Fibroblast of pulmonary artery (primary cell): ENCODE data around the gene ALKBH4.

Experiments
- DNase-seq: peaks from one replicate; pipeline ENCODE4 v3.0.0-alpha.2; 2010; ENCODE audit warnings: low read depth
- H3K4me3 ChIP-seq: replicated peaks from 2 replicates; pipeline ENCODE4 v1.5.1; 2011; ENCODE audit warnings: low read depth, mild to moderate bottlenecking, control low read depth, low read length, moderate library complexity
- TF ChIP-seq, protein P1 (sequence below): IDR thresholded peaks from 2 replicates; pipeline ENCODE4 v1.5.1; 2011; ENCODE audit warnings: mild to moderate bottlenecking, control low read depth, low read length, inconsistent platforms; ENCODE audit errors: missing control alignments

ALKBH4 gene

DNA sequence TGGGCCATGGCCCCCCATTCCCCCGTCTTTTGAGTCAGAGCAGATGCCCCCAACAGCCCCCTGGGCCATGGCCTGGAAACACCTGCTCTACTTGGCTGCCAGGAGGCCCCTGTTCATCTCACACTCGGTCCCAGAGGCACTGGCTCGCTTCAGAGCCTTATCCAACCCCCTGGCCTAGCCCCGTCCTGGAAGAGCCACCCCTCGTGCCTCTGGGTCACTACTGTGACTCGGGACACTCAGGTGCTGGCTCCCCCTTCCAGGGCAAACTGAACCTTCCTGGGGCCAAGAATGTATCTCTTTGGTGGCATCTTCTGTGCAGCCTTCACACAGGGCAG is 7.1 kb upstream of the ALKBH4 start:
- H3K4me3 ChIP-seq = no peak overlapping the region
- TF ChIP-seq, protein P1, sequence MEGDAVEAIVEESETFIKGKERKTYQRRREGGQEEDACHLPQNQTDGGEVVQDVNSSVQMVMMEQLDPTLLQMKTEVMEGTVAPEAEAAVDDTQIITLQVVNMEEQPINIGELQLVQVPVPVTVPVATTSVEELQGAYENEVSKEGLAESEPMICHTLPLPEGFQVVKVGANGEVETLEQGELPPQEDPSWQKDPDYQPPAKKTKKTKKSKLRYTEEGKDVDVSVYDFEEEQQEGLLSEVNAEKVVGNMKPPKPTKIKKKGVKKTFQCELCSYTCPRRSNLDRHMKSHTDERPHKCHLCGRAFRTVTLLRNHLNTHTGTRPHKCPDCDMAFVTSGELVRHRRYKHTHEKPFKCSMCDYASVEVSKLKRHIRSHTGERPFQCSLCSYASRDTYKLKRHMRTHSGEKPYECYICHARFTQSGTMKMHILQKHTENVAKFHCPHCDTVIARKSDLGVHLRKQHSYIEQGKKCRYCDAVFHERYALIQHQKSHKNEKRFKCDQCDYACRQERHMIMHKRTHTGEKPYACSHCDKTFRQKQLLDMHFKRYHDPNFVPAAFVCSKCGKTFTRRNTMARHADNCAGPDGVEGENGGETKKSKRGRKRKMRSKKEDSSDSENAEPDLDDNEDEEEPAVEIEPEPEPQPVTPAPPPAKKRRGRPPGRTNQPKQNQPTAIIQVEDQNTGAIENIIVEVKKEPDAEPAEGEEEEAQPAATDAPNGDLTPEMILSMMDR = no peak
- no peak for DNase-seq

DNA sequence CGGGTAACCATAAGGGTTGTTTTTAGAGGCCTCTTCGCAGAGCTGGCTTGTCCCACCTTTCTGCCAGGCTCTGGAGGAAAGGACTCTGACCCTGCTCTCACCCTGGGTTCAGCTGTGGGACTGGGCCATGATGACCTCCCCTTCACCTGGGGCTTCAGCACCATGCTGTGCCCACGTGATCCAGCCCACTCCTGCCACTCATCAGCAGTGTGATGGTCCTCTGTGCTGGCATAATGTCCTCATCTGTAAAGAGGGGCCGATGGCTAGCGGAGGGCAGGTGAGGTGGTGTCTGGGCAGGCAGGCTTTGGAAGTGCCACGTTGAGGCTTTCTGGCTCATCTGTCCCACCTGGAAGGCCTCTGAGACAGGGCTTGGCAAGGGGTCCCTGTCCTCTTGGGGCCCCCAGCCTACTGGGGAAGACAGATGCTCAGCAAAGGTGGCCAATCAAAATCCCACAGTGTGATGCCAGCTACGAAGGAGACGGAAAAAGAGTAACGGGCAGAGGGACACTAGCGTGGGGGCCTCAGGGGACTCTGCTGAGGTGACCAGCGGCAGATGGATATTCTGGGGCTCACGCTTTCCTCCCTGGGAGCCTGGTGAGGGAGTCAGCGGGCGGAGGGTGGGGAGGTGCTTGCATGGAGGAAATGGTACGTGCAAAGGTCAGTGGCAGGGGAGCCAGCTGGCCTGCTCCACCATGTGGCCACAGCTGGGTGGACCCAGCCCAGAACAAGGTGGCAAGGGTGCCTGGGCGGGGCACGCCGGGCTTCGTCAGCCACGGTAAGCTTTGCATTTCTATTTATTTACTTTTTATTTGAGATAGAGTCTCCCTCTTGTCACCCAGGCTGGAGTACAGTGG is 5.5 kb upstream of the ALKBH4 start:
- no peak overlapping the region for H3K4me3 ChIP-seq
- DNase-seq = no peak
- TF ChIP-seq, protein P1 = no peak

DNA sequence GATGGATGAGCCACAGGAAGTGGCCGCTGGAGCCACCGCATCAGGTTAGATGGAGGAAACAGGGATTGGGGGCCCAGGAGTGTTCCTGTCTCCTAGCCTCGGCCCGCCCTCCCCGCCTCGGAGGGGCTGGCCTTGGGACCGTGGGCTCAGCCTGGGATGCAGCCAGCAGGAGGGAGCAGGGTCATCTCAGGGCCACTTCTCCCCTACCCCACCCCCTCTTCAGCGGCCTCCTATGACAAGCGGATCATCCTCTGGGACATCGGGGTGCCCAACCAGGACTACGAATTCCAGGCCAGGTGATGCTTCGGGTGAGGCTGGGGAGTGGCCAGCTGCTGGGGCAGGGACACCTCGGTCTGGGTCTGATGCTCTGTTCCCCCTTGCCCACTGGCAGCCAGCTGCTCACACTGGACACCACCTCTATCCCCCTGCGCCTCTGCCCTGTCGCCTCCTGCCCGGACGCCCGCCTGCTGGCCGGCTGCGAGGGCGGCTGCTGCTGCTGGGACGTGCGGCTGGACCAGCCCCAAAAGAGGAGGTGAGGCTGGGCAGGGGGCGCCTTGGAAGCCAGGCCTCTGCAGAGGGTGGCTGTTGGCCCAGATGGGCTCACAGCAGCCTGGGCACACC is 4.8 kb upstream of the ALKBH4 start:
- H3K4me3 ChIP-seq = no peak overlapping the region
- TF ChIP-seq, protein P1 = no peak
- DNase-seq = no peak

DNA sequence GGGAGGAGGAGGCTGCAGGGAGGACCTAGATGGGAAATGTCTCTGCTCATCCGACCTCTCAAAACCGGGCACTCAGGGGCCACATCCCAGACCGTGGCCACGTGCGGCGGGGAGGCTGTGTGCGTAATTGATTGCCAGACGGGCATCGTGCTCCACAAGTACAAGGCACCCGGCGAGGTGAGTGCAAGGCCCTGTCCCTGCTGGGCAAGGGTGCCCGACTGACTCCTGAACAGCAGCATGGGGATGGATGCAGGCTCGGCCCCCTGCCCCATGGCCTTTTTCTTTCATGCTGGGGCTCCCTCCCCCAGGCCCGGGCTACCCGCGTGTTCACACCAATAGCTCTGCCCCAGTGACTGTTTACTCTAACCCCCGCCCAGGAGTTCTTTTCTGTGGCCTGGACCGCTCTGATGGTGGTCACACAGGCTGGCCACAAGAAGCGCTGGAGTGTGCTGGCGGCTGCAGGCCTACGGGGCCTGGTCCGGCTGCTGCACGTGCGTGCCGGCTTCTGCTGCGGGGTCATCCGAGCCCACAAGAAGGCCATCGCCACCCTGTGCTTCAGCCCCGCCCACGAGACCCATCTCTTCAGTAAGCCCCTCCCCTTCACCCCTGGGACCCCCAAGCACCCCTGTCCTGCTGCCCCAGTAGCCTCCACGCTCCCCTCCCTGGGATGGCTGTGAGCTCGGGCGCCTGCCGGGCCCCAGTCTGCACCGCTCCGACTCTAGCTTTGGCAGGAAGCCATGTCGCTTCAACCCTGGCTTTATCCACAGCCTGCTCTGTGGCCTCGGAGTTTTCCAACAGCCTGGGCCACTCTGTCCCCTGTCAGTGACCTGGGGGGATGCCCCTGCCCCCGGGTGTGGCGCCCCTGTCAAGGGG is 4.1 kb upstream of the ALKBH4 start:
- no peak for DNase-seq
- TF ChIP-seq, protein P1 = no peak
- H3K4me3 ChIP-seq = no peak overlapping the region

DNA sequence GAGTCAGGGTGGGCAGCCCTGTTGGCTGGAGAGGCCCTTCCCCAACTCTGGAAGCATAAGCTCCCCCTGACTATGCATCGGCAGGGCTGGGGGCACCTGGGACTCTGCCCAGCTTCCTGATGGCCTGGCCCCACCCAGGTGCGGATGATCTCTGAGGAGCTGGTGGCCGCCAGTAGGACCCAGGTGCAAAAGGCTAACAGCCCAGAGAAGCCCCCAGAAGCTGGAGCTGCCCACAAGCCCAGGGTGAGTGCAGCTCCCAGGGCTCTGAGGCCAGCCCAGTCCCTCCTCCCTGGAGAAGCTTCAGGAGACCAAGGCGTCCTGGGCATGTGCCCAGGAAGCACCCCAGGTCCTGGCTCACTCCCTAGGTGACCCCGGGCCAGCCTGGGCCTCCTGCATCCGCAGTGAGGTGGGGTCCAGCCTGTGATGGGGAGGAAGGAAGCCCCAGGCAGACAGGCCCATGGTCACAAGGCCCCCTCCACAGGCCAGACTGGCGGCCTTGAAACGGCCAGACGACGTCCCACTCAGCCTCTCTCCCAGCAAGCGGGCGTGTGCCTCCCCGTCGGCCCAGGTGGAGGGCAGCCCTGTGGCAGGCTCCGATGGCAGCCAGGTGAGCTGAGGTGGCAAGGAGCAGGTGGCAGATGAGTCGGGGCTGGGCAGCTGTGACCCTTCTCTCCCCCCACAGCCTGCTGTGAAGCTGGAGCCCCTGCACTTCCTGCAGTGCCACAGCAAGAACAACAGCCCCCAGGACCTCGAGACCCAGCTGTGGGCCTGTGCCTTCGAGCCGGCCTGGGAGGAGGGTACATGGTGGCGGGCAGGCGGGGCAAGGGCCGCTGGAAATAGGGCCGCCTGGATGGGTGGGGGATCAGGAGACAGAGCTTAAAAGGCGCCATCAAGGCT is 3.2 kb upstream of the ALKBH4 start:
- TF ChIP-seq, protein P1 = no peak
- H3K4me3 ChIP-seq = no peak overlapping the region
- no peak for DNase-seq

DNA sequence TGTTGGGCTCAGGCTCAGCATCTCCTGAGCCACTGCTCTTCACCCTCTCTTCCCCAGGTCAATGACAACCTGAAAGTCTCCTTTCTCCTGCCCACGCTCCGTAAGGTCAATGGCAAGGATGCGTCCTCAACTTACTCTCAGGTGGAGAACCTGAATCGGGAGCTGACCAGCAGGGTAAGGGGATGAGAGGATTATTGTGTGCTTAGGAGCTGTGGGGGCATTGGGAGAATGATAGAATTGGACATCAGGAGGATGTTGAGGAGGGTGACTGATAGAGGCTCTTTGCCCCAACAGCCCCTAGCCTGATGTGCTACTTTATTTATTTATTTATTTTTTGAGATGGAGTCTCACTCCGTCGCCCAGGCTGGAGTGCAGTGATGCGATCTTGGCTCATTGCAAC is 1.4 kb upstream of the ALKBH4 start:
- H3K4me3 ChIP-seq = peak overlapping the region; percentile 100
- TF ChIP-seq, protein P1 = no peak
- DNase-seq = no peak
